Omental fat pad (tissue), 4 donors: ENCODE results near the gene TTC3. TPM values are rescaled to one million over a fixed set of nuclear protein-coding genes. Genes with fewer than 3 reads are reported as not detected.

ENCODE experiments used
- ATAC-seq: fragments of 150-250 bp; one replicate; pipeline ENCODE4 v1.9.1; 2016; ENCODE audit warnings: mild to moderate bottlenecking, moderate library complexity; ENCODE audit not compliant: low FRiP score
- DNase-seq: peaks from one replicate; pipeline ENCODE4 v3.0.0-alpha.2; 2019; ENCODE audit warnings: low spot score
- CTCF ChIP-seq, 3 donors: fragments of 450-650 bp; IDR thresholded peaks; one replicate each; pipeline ENCODE4 v1.5.1; 2016 to 2017; ENCODE audit warnings: antibody characterized with exemption in 3 of 3, mild to moderate bottlenecking in 3 of 3, moderate library complexity in 2 of 3
- total RNA-seq, 4 donors: library from RNA; depleted of rRNA; stranded (reverse); fragments of >200 nt; gene quantifications; one replicate each; pipeline ENCODE4 v1.1.0, GENCODE V29; 2016

The TTC3 gene
- total RNA-seq, 4 donors from 2014 or later, result 95.4 to 241 (median 148) TPM

- DNase-seq, result no peak
- TF ChIP-seq CTCF (IDR thresholded peaks at IDR 0.05), result no peak
- ATAC-seq, result no peak
These were observed 36.9 kb upstream of the TTC3 start for GRCh38 chr21:37036177-37036576.

GRCh38 chr21:37039411-37040075 lies 33.5 kb upstream of the TTC3 start:
- DNase-seq (no peak), ATAC-seq (no peak)
- TF ChIP-seq CTCF (IDR thresholded peaks at IDR 0.05), result no peak

GRCh38 chr21:37040212-37040611 lies 32.8 kb upstream of the TTC3 start:
- no peak for TF ChIP-seq CTCF (IDR thresholded peaks at IDR 0.05)
- no peak for DNase-seq
- no peak for ATAC-seq

GRCh38 chr21:37041706-37042271 lies 31.3 kb upstream of the TTC3 start:
- DNase-seq (no peak), ATAC-seq (no peak)
- TF ChIP-seq CTCF (IDR thresholded peaks at IDR 0.05), result no peak

- no peak for TF ChIP-seq CTCF (IDR thresholded peaks at IDR 0.05)
- no peak for ATAC-seq
- DNase-seq, result no peak
These were observed 29.2 kb upstream of the TTC3 start for GRCh38 chr21:37043818-37044217.

GRCh38 chr21:37044643-37045042 lies 28.4 kb upstream of the TTC3 start:
- no peak for ATAC-seq
- TF ChIP-seq CTCF (IDR thresholded peaks at IDR 0.05), result no peak

GRCh38 chr21:37045149-37045548 lies 27.9 kb upstream of the TTC3 start:
- TF ChIP-seq CTCF (IDR thresholded peaks at IDR 0.05), result no peak
- ATAC-seq (no peak), DNase-seq (no peak)

More at GRCh38 chr21:37044643-37045042, 28.4 kb upstream of the TTC3 start:
- no peak for DNase-seq
